Measurements from ENCODE around the gene ZSWIM7.

- TF ChIP-seq, protein P1, sequence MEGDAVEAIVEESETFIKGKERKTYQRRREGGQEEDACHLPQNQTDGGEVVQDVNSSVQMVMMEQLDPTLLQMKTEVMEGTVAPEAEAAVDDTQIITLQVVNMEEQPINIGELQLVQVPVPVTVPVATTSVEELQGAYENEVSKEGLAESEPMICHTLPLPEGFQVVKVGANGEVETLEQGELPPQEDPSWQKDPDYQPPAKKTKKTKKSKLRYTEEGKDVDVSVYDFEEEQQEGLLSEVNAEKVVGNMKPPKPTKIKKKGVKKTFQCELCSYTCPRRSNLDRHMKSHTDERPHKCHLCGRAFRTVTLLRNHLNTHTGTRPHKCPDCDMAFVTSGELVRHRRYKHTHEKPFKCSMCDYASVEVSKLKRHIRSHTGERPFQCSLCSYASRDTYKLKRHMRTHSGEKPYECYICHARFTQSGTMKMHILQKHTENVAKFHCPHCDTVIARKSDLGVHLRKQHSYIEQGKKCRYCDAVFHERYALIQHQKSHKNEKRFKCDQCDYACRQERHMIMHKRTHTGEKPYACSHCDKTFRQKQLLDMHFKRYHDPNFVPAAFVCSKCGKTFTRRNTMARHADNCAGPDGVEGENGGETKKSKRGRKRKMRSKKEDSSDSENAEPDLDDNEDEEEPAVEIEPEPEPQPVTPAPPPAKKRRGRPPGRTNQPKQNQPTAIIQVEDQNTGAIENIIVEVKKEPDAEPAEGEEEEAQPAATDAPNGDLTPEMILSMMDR (IDR thresholded peaks at IDR 0.05; ENCODE audit: borderline replicate concordance, extremely low read depth, low read length, poor library complexity, severe bottlenecking) = no peak
- TF ChIP-seq EZH2 (IDR thresholded peaks at IDR 0.05; ENCODE audit: borderline replicate concordance, low read depth, low read length, severe bottlenecking) = no peak
These were observed 27.6 kb downstream of the ZSWIM7 start for GRCh38 chr17:15971882-15972281.
